Left hindlimb (tissue), 1 donor: ENCODE measurements around the gene GPR171.

ENCODE experiments used
- DNase-seq: peaks from one replicate; pipeline ENCODE4 v3.0.0-alpha.2; 2018

GPR171 gene

DNA sequence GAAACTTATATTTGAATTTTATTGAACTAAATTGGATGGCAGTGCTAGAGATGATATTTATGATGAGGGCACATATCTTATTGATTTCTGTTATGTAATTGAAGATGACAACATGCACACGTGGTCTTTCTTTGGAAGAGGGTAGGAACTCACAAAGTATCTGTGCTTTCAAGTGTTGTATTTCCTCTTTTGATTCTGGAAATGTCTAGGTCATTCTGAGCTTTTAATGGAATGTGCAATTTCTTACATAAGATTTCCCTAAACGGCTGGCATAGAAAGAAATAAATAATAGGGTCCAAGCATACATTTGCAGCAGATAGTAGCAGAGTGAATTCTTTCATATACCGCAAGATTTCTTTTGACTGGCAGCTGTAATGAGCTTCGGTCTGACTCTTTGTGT is 10.1 kb upstream of the GPR171 start:
- no peak for DNase-seq

DNA sequence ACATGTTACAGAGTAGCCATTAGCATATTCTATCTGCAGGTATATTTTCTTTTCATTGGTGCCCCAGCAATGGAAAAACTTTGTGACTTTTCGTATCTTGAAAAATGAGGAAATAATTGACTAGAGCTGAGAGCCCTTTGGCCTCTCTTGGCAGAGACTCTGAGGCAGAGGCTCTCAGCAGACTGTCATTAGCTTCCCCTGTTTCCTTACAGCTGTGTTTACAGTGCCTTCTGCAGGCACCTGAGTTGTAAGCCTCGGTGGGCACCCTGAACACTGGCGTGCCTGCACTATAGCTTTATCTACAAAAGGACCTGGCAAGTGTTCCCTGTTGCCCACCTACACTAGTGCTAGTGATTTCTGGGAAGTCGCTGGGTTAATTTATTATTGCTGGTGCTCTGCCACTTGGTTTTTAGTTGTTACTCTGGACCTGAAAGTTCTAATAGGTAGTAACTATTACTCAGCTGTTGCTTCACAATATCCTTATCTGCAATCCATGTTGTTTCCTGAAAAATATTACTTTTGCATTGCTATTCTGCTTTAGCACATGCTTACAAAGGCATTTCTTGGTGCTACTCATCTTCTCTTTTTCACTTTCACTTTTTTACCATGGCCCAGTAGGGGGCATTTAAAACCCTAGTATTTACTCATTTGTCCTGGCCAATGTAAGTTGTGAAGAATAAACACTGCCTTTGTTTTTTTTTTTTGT is 7.8 kb upstream of the GPR171 start:
- no peak for DNase-seq

DNA sequence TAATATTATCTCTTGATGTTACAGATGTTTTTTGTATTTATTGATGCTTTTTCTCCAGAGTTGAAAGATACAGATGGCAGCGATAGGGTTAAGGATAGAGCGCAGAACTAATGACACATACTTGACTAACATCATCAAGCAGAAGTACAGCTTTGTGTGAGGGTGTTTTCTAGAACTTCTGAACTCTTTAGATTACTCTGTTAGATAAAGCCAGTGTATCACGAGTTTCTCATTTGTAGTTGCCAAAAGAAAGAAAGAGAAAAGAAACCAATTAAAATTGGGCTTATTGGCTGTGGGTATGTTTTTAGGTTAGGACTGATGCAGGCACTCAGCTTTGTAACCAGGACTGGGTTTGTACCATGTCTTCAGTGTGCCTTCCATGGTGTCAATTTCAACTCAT is 6.6 kb upstream of the GPR171 start:
- DNase-seq: no peak

- no peak for DNase-seq
Observed at GRCh38 chr3:151206201-151206600, 3.2 kb upstream of the GPR171 start.

- no peak for DNase-seq
Observed at GRCh38 chr3:151205482-151205881, 2.5 kb upstream of the GPR171 start.

DNA sequence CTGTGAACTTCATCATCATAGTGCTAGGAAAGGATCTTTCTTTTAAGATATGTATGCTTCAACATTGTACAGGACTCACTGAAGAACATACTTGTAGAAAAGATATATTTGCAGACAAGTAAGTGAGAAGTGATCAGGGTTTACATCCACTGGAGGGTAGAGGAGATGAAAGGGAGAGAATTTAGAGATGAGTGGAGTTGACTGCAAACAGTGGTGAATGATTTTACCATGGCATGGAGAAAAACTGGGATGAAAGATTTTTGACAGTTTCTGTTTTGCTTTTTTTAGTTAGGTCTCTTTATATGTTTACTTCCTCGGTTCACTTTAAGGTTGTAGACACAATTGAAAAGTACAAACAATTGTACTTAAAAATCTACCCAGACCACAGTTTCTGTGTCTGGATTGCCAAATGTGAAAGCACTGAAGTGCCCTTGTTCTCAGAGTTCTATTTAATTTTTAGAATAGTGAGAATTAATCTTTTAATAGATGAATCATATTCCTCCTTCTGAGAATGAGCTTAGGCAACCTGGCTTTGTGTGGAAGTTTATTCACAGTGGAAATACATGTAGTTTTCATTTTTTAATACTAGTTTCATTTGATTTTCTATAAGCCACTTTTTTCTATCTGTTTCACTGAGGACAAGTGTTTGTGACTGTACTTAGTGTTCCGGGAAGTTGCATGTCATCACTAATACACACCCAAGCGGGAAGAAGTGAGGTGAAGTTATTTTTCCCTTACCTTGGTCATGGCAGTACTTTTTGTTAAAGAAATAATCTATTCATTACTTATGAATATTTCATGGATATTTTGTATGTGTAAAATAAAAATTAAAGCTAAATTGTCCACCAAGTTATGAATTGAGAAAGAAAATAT is 1.8 kb upstream of the GPR171 start:
- DNase-seq: no peak

- no peak for DNase-seq
Observed at GRCh38 chr3:151201051-151201730, 1.8 kb downstream of the GPR171 start.

DNA sequence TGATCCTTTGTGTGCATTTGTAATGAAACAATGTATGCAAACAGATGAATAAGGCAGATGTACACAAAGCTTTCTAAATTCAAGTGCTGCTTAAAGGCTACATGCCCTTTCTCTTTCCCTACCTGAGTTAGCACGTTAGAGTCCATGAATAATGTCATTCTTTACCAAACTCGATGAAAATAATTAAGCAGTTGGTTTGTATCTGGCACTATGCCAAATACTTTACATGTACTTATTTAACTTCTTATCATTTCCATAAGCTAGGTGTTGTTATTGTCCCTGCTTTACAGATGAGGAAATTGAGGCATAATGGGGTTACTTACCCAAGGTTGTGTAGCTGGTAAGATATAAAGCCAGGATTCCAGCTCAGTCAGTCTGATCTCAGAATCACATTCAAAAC is 2.4 kb downstream of the GPR171 start:
- no peak for DNase-seq

- DNase-seq: no peak
Observed at GRCh38 chr3:151199554-151200438, 3.2 kb downstream of the GPR171 start.

GRCh38 chr3:151198849-151199248 is 4.2 kb downstream of the GPR171 start:
- no peak for DNase-seq

- DNase-seq: no peak
Observed at GRCh38 chr3:151197981-151198767, 4.8 kb downstream of the GPR171 start.

DNA sequence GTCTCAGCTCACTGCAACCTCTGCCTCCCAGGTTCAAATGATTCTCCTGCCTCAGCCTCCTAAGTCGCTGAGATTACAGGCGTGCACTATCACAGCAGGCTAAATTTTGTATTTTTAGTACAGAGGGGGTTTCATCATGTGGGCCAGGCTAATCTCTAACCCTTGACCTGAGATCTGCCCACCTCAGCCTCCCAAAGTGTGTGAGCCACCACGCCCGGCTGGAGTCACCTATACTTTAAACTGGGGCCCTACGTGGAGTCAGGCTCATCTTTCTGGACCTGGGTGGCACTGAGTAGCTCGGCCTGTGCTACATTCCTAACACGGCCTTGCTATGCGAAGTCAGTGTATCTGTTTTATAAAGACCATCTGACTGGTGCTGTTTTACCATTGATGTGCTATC is 5.8 kb downstream of the GPR171 start:
- DNase-seq: no peak

DNA sequence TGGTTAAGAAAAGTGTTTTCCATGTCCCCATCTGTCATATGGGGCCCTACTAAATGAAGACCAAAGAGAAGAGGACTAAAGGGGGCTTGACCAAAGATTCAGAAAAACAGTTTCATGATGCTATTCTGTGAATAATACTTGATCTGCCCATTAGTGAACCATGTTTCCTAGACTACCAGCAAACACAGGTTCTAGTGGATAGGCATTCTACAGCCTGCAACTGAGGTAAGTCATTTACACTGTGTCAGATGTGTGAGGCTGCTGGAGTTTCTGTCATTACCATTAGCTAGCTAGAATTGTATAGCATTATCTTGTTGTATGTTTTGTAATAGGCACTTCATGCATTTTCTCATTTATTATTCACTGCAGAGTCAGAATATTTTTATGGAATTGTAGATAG is 6.6 kb downstream of the GPR171 start:
- no peak for DNase-seq

- no peak for DNase-seq
Observed at GRCh38 chr3:151195826-151196225, 7.2 kb downstream of the GPR171 start.

DNA sequence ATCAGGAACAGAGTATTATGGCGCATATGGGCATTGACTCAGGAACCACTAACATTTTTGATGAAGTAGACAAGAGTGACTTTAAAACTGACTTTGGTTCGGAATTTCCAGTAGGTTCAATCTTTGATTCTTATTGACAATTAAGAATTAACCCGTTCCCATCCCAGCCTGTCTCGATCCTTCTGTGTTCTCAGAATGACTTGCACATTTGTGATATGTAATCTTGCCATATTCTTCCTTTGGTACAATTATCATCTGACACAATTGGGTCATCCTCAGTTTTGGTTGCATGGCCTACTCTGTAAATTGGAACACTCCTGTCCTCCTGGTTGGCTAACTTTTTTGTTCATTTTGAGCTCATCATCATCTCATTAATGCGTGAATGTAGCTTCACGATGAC is 10.5 kb downstream of the GPR171 start:
- no peak for DNase-seq

GRCh38 chr3:151191095-151191494 is 11.9 kb downstream of the GPR171 start:
- DNase-seq: no peak

DNA sequence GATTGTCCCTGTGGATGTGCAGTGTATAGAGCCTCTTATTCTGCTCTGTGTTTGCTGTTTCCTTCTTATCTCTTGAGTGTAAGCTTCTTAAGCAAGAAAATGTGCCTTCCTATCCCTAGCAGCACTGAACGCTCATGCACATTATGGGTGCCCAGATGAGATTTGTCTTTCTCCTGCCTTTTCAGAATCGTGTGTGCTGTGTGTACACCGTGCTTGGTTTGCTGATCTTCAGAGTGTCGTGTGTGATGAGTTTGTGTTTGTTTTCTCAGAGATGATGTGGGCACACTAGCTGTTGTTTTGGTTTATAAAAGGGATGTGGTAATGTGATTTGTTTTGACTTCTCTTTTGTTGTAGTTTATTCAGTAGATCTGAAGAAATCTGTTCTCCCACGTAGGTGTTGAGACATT is 19.7 kb downstream of the GPR171 start:
- DNase-seq: no peak

- DNase-seq: no peak
Observed at GRCh38 chr3:151182349-151183079, 20.5 kb downstream of the GPR171 start.

DNA sequence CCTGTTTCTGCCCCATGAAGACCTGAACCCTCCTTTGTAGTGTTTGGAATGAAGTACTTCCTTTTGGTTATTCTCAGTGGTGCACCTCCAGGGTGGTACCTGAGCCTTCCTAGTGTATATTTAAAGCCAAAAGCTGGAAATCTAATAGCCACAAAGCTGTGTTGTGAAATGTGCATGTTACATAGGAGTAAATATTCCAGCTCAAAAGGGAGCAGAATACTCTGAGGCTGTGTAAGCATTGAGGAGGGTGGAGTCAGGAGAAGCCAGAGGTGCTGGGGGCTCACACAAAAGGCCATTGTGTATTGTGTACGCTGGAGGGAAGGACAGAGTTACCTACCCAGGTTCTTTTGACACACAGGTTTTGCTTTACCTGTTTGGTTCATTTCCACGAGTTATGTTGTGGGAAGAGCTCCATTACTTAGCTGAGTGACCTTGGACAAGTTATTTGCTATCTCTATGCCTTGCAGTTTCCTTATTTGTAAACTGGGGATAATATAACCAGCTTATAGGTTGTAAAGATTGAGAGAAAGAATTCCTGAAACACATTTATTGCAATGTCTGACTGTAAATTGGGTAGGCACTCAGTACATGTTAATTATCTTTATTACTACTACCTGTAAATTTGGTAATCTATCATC is 24.7 kb downstream of the GPR171 start:
- no peak for DNase-seq

DNA sequence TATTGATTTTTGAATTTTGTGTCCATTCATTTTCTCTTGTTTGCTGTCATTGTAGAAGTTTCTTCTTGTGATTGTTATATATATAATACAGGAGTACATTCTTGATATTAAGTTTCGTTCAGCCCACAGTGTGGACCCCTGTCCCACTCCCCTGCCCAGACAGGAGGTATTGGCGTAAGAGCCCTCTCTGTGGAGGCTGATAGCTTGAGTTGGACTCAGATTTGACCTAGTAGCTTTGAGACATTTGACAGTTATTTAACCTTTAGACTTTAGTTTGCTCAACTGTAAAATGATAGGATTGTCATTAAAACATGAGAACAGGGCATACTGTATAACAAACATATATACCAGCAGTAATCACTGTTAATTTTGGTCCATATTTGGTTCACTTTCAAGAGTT is 27.1 kb downstream of the GPR171 start:
- DNase-seq: no peak

DNA sequence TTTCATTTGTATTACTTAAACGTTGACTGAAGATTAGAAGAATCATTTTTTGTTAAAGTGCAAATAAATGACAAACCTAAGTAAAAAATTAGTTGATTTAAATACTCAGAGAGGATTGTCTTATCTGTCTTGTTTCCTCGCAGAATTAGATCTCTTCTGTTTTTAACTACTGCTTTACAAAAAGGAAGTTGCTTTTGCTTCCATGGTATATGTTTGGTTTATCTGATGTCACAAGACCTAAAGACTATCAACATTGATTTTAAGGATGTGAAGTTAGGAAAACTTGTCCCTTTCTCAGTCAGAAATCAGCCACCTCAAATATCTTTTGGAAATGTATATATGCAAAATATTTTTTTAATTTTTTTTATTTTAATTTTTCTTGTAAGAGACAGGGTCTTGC is 28.7 kb downstream of the GPR171 start:
- DNase-seq: no peak
